Measurements from ENCODE around the gene OCA2.

The OCA2 gene

GRCh38 chr15:27845535-27846369, 253.4 kb downstream of the OCA2 start:
- H3K4me3 ChIP-seq (ENCODE audit: low read depth, low read length): no peak overlapping the region
- DNase-seq (ENCODE audit: low read depth): no peak
- TF ChIP-seq CTCF (IDR thresholded peaks at IDR 0.05; ENCODE audit: control insufficient read depth, extremely low read depth, insufficient read depth): no peak

- no peak for DNase-seq (ENCODE audit: low read depth)
- no peak overlapping the region for H3K4me3 ChIP-seq (ENCODE audit: low read depth, low read length)
- TF ChIP-seq CTCF (IDR thresholded peaks at IDR 0.05; ENCODE audit: control insufficient read depth, extremely low read depth, insufficient read depth): no peak
Measured at GRCh38 chr15:27844018-27844666, 255.0 kb downstream of the OCA2 start.

- no peak for DNase-seq (ENCODE audit: low read depth)
- TF ChIP-seq CTCF (IDR thresholded peaks at IDR 0.05; ENCODE audit: control insufficient read depth, extremely low read depth, insufficient read depth): no peak
- H3K4me3 ChIP-seq (ENCODE audit: low read depth, low read length): no peak overlapping the region
Measured at GRCh38 chr15:27843146-27843545, 256.0 kb downstream of the OCA2 start.

- no peak for TF ChIP-seq CTCF (IDR thresholded peaks at IDR 0.05; ENCODE audit: control insufficient read depth, extremely low read depth, insufficient read depth)
- DNase-seq (ENCODE audit: low read depth): no peak
- no peak overlapping the region for H3K4me3 ChIP-seq (ENCODE audit: low read depth, low read length)
Measured at GRCh38 chr15:27842526-27842925, 256.6 kb downstream of the OCA2 start.

GRCh38 chr15:27835233-27835939, 263.7 kb downstream of the OCA2 start:
- no peak for TF ChIP-seq CTCF (IDR thresholded peaks at IDR 0.05; ENCODE audit: control insufficient read depth, extremely low read depth, insufficient read depth)
- no peak for DNase-seq (ENCODE audit: low read depth)
- H3K4me3 ChIP-seq (ENCODE audit: low read depth, low read length): no peak overlapping the region

- DNase-seq (ENCODE audit: low read depth): no peak
- H3K4me3 ChIP-seq (ENCODE audit: low read depth, low read length): no peak overlapping the region
- no peak for TF ChIP-seq CTCF (IDR thresholded peaks at IDR 0.05; ENCODE audit: control insufficient read depth, extremely low read depth, insufficient read depth)
Measured at GRCh38 chr15:27834684-27835083, 264.4 kb downstream of the OCA2 start.

Data from LNCaP clone FGC (cell line).